Stimulated activated CD4-positive, alpha-beta T cell treated with anti-CD3 and anti-CD28 coated beads, Interleukin-4, amount 100 ng/mL, for 24 hours (primary cell): ENCODE data around the gene L3MBTL3.
"Not testable (repeated sequence)": the region's sequence is repeated elsewhere in the genome, so short reads cannot be mapped to it uniquely, and the experiment has no call there.

ENCODE experiments used
- DNase-seq: peaks from one replicate; pipeline ENCODE4 v3.0.0-alpha.2; 2020

The L3MBTL3 gene

DNA sequence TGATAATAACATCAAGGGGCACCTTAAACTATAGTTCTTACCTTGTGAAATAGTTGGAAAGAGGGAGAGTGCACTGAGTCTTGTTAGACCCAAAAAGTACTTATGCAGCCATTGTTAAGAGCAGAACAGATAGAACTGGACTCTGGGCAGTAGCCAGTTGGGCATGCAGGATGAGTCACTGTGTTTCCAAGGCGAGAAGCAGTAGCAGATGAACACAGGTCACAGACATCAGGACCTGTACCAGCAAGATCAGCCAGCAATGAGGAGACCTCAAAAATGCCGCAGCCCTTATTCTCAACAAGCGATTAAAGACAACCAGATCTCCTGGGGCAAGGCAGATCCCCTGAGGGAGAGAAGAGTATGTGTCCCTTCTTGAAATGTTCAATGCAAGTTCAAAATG is 125.3 kb downstream of the L3MBTL3 start:
- no peak for DNase-seq

DNA sequence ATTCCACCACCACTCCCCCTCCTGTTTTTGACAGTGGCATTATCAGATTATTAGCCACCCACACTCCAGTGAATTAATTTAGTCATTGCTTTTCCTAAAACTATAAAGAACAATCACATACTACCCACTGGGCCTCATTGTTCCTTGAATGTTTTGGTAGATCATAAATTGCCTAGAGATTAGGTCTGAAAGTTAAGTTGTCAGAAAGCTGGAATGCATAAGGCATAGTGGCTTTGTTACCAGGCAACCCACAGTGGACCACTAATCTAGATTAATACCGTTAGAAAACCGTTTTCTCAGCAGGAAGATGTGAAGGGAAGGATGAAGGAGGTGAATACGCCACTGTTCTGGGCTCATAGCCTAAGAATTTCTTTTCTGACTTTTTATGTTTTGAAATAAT is 128.7 kb downstream of the L3MBTL3 start:
- no peak for DNase-seq

DNA sequence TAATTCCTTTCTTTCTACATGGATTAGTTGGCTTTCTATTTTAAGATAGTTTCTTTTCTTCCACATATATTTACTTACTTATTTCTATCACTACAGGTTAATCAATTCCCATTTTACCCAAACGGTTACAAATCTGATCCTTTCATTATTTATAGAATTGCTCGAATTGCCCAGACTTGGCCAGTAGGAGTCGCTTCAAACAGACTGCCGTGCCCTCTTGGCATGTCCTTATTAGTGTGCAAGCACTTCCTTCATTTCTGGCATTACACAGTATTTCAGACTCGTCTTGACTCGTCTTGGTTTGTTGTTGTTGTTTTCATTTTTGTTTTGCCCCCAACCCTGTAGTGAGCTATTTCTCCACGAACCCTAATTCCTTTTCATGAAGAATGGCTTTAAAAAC is 129.8 kb downstream of the L3MBTL3 start:
- no peak for DNase-seq

DNA sequence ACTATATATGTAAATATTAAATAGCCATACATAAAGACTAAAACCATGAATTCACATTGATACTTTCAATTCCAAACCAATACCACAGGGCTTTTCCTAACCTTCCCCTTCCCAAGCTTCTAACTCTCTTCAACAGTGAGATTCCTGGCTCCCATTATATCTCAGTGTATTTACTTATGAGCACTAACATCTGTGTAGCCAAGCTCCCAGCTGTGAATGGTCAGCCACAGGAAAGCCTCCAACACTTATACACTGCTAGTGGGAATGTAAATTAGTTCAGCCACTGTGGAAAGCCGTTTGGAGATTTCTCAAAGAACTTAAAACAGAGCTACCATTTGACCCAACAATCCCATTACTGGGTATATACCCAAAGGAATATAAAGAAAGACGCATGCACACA is 130.6 kb downstream of the L3MBTL3 start:
- DNase-seq = not testable (repeated sequence)

DNA sequence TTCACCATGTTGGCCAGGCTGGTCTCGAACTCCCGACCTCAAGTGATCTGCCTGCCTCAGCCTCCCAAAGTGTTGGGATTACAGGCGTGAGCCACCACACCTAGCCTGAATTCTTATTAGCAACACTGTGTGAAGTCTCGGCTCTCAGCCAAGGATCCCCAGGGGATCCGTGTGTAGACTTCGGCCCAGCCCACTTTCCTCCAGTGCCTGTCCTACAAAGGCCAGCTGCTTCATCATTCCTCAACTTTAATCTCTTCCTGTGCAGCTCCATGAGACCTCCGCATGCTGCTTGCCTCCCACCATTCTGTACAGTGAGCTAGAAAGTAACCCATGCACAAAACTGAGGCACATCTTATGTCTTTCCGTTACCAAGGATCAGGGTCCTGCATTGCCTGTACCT is 132.5 kb downstream of the L3MBTL3 start:
- DNase-seq = no peak

DNA sequence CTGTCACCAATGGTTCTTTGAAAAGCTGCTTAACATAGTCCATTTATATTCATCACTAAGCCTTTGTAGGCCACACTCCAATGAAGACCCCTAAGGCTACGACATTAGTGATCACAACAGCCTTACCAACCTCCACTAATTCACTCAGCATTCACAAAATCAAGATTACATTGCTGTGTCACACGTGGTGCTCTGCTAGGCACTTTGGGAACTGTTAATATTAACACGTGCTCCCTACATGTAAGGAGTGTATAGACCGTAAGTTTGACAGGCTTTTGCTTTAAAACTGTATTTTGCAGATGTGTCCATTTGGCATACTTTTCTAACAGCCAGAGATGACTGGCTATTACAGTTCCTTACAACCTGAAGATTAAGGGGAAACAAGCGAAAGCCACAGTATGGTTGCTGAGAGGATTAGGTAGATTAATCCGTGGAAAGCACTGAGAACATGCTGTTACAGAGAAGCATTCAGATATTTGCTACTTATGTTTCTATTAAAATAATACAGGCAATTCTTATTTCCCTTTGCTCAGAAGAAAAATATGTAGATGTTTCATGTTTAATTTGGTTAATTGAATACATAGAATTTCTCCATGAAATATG is 134.6 kb downstream of the L3MBTL3 start:
- no peak for DNase-seq

DNA sequence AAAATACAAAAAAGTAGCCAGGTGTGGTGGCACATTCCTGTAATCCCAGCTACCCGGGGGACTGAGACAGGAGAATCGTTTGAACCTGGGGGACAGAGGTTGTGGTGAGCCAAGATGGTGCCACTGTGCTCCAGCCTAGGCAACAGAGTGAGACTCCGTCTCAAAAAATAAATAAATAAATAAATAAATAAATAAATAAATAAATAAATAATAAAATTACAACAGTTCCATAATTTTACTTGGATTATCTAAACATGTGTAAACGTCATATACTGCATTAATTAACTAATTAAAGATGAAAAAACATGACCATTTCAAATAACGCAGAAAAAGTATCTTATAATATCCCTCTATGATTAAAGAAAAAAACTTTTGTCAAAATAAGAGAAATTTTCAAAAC is 138.5 kb downstream of the L3MBTL3 start:
- DNase-seq = no peak

DNA sequence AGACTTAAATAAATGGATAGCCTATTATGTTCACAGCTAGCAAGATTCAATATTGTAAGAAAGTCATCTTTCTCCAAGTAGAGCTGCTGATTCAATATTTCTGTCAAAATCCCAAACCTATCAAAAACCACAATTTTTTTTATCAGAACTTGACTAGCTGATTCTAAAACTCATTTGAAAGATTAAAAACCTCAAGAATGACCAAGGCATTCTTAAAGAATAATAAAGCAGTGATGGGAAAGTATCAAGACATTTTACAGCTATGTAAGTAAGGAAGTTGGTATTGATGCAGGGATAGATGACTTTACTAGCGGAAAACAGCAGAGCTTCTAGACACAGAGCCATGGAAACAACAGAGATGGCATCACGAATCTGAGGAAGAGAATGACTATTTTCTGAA is 139.7 kb downstream of the L3MBTL3 start:
- DNase-seq = no peak

DNA sequence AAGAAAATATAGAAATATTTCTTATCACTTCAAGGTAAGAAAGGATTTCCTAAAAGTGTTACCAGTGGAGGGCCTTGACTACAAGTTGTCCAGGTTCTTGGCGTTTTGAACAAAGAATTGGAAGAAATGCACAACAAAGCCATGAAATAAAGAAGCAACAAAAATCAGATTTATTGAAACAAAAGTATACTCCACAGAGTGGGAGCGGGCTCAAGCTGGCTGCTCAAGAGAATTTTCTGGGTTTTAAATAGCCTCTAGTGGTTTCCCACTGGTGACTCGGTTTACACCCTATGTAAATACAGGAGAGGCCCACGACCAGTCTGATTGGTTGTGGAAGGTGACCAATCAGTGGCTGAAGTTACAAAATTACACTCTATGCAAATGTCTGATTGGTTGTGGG is 140.2 kb downstream of the L3MBTL3 start:
- no peak for DNase-seq

DNA sequence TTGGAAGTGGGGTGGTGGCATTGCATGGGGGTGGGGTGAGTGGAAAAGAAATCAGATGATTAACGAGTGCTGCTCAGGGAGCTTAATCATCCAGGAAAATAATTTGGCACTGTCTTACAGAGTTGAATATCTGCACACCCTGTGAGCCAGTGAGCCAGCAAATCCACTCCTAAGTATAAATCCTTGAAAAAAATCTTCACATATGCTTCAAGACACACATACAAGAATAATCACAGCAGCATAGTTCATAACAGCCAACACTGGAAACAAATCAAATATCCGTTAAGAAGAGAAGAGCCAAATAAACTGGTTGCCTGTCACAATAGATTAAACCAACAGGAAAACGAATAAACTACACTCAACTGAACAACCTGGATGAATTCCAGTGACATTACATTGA is 141.6 kb downstream of the L3MBTL3 start:
- no peak for DNase-seq

DNA sequence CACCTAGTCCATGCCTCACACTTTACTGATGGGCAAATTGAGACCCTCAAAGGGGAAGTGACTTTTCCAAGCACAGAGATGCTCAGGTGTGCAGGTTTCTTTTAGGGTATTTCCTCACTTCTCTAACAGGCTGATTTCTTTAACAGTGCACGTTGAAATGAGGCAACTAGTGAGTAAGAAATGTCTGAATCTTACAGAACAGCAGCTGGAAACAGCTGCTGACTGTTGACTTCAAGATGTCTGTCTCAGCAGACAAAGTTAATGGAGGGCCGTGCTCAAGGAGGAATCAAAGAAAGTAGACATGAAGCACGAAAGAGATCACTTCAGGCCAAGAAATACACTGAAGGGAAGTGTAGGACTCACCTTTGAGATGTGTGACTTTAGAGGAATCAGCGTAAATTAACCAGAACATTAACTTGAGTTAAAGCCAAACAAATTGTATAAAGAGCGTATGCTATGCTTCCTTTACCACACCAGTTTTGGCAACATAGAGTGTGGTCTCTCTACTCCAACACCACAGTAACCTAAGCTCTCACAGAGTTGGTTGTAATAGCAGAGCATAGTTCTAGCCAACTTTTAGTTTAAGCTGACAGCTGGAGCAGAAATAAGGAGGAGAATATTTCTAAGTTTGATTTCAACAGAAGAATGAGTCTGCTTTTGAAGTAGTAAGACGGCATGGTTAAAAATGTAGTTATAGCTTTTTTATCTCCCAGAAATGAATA is 143.5 kb downstream of the L3MBTL3 start:
- no peak for DNase-seq

DNA sequence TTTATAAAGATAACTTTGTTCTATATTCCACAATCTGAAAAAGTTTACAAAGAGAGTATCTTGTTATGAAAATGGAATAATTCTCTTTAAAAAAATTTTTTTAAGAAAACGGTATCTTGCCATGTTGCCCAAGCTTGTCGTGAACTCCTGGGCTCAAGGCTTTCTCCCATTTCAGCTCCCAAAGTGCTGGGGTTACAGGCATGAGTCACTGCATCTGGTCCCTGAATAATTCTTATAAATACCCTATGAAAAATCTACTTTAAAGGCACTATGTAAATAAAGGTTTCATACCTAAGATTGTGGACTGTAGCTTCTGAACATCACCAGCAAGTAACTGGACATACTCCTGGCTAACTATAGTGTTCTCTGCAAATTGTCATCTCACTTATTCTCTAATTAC is 144.0 kb downstream of the L3MBTL3 start:
- DNase-seq = no peak

DNA sequence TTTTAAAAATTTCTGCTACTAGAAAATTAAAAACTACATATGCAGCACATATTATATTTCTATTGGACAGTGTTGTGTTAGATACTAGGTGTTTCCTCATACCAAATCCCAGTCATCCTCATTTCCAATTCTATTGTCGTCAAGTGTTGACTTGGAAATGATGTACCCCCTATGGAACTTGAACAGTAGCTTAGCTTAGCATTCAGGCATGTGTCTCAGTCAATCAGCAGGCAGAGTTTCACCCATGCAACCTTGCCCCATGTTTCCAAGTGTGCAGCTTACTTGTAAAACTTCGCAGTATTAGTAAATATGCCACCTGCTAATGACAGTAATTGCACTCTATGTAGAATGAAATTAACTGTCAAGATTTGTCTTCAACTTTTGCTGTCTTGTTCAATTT is 144.9 kb downstream of the L3MBTL3 start:
- no peak for DNase-seq

DNA sequence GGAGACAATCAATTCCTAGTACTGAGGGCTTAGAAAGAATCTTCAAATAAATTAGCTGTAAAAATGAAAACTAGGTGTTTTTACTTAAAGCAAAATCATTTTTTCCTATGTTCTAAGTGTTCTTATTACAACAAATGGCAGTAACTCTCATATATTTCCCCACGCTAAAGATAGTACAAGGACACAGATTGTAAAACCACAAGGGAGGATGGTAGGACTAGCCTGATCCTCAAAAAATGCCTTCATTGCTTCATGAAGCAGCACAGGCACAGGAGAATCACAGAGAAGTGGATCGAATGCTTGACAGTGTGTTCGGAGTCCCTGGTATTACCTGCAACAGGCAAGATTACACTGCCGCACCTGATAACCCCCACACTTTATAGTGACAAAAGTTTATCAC is 145.9 kb downstream of the L3MBTL3 start:
- DNase-seq = no peak

DNA sequence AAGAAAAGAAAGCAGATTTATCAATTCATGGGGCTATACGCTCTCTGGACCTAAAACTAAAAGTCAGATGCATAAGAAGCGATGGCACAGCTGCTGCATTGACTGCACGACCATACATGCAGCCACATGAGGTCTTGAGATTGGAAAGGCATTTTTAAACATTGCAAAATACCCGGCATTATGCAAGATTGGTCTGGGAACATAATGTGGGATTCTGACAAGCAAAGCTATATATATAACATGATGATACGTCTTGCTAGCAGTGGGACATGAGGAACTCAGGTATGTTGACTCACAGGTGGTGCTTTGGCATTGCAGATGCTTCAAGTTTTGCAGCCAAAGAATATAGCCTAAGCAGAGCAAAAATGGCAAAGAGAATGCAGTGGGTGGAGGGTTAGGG is 149.3 kb downstream of the L3MBTL3 start:
- no peak for DNase-seq

DNA sequence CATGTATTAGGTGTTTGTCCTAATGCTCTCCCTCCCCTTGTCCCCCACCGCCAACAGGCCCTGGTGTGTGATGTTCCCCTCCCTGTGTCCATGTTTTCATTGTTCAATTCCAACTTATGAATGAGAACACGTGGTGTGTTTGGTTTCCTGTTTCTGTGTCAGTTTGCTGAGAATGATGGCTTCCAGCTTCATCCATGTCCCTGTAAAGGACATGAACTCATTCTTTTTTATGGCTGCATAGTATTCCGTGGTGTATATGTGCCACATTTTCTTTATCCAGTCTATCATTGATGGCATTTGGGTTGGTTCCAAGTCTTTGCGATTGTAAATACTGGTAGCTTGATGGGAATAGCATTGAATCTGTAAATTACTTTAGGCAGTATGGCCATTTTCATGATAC is 151.8 kb downstream of the L3MBTL3 start:
- DNase-seq = not testable (repeated sequence)

DNA sequence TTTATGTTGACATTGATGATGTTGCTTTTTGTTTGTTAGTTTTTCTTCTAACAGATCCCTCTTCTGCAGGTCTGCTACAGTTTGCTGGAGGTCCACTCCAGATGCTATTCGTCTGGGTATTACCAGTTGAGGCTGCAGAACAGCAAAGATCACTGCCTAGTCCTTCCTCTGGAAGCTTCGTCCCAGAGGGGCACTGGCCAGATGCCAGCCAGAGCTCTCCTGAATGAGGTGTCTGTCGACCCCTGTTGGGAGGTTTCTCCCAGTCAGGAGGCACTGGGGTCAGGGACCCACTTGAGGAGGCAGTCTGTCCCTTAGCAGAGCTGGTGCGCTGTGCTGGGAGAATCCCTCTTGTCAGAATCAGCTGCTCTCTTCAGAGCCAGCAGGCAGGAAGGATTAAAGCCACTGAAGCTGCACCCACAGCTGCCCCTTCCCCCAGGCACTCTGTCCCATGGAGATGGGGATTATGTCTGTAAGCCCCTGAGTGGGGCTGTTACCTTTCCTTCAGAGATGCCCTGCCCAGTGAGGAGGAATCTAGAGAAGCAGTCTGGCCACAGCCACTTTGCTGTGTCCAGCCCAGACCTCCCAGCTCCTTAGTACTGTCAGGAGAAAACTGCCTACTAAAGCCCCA is 155.1 kb downstream of the L3MBTL3 start:
- not testable (repeated sequence) for DNase-seq

DNA sequence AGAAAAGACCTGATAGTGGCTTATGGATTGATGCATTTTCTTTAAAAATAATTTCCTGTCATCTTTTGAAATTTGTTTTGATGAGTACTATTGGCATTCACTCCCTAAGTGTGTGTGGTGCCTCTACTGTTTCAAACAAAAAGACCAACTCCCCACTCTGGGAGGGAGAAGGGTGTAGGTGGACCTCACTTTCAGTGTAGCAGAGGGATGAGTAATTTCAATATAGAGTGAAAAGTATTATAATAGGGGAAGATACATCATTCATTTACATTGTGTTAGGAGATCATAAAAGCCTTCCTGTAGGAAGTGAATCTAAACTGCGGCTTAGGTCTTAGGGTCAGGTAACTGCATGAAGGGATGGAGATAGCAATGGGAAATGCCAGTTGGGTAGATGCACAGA is 158.0 kb downstream of the L3MBTL3 start:
- DNase-seq = no peak

DNA sequence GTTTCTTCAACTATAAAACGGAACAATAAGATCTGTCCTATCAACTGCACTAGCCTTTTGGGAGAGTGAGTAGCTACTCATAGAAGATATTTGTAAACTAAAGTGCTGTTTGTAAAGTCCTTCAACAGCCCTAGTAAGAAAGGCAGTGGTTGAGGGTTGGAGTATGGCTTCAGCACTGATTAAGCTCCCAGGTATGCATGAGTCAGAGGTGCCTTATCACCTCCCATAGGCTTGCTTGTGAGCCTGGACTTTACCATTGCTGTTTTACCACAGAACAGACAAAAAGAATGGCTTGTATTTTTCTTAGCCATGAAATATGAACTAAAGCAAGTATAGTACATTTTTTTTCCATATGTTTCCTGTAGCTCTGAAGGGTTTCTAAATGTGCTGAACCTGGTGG is 160.3 kb downstream of the L3MBTL3 start:
- no peak for DNase-seq

DNA sequence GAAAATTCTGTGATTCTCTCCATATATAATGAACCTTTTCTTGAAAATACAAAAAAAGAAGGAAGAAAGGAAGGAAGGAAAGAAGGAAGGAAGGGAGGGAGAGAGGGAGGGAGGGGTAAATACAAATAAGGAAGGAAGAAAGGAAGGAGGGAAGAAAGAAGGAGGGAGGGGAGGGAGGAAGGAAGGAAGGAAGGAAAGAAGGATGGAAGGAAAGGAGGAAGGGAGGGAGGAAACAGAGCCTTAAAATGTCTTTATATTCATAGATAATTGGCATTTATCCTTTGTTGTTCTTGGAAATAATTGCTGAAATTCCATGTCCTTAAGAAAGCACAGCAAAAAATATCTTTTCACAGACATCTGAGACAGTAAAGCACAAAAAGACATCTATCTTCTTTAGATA is 164.1 kb downstream of the L3MBTL3 start:
- DNase-seq = no peak

DNA sequence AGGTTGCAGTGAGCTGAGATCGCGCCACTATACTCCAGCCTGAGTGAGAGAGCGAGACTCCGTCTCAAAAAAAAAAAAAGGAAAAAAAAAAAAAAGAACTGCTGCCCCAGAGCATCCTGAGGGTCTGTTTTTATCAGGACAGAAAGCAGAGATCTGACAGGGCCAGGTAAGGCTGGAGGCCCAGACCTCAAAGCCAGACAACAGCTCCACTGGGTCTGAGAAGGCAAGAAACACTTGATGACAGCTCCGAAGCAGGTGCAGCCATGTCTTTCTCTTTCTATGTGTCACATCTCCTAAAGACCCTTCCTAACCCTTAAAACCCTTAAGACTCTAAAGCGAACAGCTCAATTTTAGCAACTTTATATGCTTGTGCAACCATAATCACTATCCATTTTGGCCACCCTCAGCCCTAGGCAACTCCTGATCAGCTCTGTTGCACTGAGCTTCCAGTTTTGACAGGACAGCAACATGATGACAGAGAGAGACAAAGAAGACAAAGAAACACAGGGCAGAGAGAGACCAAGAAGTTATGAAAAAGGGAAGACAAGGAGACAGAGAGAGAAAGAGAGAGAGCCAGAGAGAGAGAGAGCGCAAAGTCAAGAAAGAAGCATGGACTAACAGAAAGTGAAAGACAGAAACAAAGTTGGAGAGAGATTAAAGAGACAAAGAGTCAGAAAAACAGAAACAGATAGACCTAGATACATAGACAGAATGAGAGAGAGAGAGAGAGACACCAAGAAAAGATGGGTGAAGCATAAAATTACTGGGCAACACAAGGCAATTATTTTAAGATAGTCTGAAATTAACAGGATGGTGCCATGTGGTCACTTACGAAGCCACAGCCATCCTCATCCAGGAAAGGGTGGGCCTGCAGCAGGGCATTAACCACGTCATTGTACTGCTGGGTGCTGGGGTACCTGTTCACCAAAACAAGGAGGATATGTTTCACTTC is 165.2 kb downstream of the L3MBTL3 start:
- DNase-seq = no peak

DNA sequence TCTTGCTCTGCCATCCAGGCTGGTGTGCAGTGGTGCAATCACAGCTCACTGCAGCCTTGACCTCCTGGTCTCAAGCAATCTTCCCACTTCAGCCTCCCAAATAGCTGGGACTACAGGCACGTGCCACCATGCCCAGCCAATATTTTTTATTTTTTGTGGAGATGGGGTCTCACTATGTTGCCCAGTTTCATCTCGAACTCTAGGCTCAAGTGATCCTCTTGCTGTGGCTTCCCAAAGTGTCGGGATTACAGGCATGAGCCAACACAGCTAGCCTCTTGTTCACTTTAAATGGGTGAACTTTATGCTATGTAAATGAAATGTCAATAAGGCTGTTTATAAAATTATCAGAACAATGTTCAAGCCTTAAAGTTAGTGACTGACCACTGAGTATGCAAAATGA is 167.3 kb downstream of the L3MBTL3 start:
- DNase-seq = no peak
